ENCODE measurements around the gene SPATA31E1.
A peak's percentile ranks its signal among the peaks of the same experiment; 100 is the strongest.
"Not testable (repeated sequence)": the region's sequence is repeated elsewhere in the genome, so short reads cannot be mapped to it uniquely, and the experiment has no call there.

SPATA31E1 gene

GRCh38 chr9:87844506-87844905, 38.2 kb upstream of the SPATA31E1 start:
- H3K4me3 ChIP-seq (ENCODE audit: low read depth, low read length): no peak overlapping the region
- in situ Hi-C loops (cut with HindIII; ENCODE audit: low sequenced_read_pairs): no loop called here
- TF ChIP-seq CTCF (IDR thresholded peaks at IDR 0.05; ENCODE audit: low read depth, low read length): no peak
- DNase-seq (ENCODE audit: low read depth, low spot score): no peak

GRCh38 chr9:87847817-87848216, 34.9 kb upstream of the SPATA31E1 start:
- peak; percentile 27 for DNase-seq (ENCODE audit: low read depth, low spot score)
- H3K4me3 ChIP-seq (ENCODE audit: low read depth, low read length); in situ Hi-C loops (cut with HindIII; ENCODE audit: low sequenced_read_pairs): not testable (repeated sequence)

GRCh38 chr9:87849144-87849758, 33.4 kb upstream of the SPATA31E1 start:
- no peak overlapping the region for H3K4me3 ChIP-seq (ENCODE audit: low read depth, low read length)
- in situ Hi-C loops (cut with HindIII; ENCODE audit: low sequenced_read_pairs): no loop called here
- TF ChIP-seq CTCF (IDR thresholded peaks at IDR 0.05; ENCODE audit: low read depth, low read length): no peak
- no peak for DNase-seq (ENCODE audit: low read depth, low spot score)

DNA sequence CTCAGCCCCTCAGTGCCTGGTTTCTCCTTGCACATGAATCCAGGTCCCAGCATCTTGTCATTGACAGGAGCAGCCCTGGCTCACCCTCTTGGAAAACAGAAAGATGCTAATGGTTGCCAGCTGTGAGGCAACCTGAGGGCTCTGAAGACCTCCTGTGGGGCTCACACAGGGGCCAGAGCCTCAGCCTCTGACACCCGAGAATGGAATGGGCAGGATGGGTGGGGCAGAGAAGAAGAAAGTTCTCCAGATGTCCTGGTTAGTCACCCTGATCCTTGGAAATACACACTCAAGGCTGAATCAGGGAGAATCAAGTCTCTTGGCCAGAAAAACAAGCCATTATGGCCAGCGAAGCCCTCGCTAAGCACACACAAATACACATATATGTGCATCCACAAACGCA, 32.3 kb upstream of the SPATA31E1 start:
- TF ChIP-seq CTCF (IDR thresholded peaks at IDR 0.05; ENCODE audit: low read depth, low read length): no peak
- peak; percentile 68 for DNase-seq (ENCODE audit: low read depth, low spot score)
- no peak overlapping the region for H3K4me3 ChIP-seq (ENCODE audit: low read depth, low read length)
- in situ Hi-C loops (cut with HindIII; ENCODE audit: low sequenced_read_pairs): no loop called here

DNA sequence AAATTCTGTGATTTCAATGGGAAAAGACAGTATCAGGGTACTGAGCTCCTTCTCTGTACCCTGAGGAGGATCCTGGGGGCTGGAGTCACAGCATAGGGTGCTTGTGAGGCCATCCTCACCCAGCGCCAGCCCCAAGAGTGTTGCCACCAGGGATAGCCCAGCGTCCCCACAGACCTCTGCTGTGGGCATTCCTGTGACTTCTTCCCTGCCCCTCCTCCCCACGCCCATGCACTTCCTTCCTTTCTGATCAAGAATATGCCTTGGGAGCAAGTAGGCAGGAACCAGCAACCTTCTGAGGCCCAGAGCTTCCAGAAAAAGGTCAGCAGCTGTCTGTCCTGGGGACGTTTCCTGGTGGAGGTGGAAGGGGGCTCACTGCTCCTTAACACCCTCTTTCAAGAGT, 31.5 kb upstream of the SPATA31E1 start:
- DNase-seq (ENCODE audit: low read depth, low spot score); in situ Hi-C loops (cut with HindIII; ENCODE audit: low sequenced_read_pairs): not testable (repeated sequence)

GRCh38 chr9:87853302-87853701, 29.4 kb upstream of the SPATA31E1 start:
- no peak for DNase-seq (ENCODE audit: low read depth, low spot score)
- H3K4me3 ChIP-seq (ENCODE audit: low read depth, low read length): no peak overlapping the region
- in situ Hi-C loops (cut with HindIII; ENCODE audit: low sequenced_read_pairs): no loop called here
- TF ChIP-seq CTCF (IDR thresholded peaks at IDR 0.05; ENCODE audit: low read depth, low read length): no peak

More for the DNA sequence above, 31.5 kb upstream of the SPATA31E1 start:
- H3K4me3 ChIP-seq (ENCODE audit: low read depth, low read length): not testable (repeated sequence)

- no peak overlapping the region for H3K4me3 ChIP-seq (ENCODE audit: low read depth, low read length)
- no peak for DNase-seq (ENCODE audit: low read depth, low spot score)
- no peak for TF ChIP-seq CTCF (IDR thresholded peaks at IDR 0.05; ENCODE audit: low read depth, low read length)
- in situ Hi-C loops (cut with HindIII; ENCODE audit: low sequenced_read_pairs): no loop called here
Measured at GRCh38 chr9:87853876-87854579, 28.6 kb upstream of the SPATA31E1 start.

Data from astrocyte of the spinal cord (primary cell).